ENCODE results near the gene ZFYVE27. TPM values are rescaled to one million over a fixed set of nuclear protein-coding genes. Genes with fewer than 3 reads are reported as not detected.

Gene ZFYVE27
- total RNA-seq, 2 experiments from 2014 or later, result 31.4 to 32.8 TPM

DNA sequence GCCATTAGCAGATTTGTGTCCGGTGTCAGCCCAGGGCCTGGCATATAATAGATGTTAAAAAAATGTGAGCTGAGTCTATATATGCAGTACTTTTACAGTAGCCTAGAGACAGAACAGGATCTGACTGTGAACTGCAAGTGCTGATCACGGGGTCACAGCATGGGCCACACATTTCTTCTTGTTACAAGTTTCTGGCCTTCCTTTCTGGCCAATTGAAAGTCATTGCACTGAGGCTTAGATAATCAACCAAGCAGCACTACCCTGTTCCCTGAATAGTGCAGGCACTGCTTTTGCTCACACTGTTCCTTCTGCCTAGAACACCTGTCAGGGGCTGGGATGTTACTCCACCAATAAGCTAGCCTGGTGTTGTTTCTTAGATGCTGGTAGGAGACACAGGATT is 28.8 kb upstream of the ZFYVE27 start:
- DNase-seq (no peak), ATAC-seq (no peak)
- Mint-ChIP-seq H3K27ac (no peak overlapping the region), H3K27me3 (peaks cover 44% of the 10 kb centered on the region), H3K36me3 (no peaks in the 10 kb centered on the region), H3K9me3 (ENCODE audit: low read depth) (no peaks in the 10 kb centered on the region), H3K4me3 (no peak overlapping the region), H3K4me1 (peaks cover 5% of the 10 kb centered on the region)
- CTCF ChIA-PET, result interaction anchor here (0.6 to 15.3 kb wide), 10 partner anchors 20 to 318 kb away, joined by 3 to 355 read pairs (median 3); partner anchors contain the start of genes AVPI1 and ZFYVE27

DNA sequence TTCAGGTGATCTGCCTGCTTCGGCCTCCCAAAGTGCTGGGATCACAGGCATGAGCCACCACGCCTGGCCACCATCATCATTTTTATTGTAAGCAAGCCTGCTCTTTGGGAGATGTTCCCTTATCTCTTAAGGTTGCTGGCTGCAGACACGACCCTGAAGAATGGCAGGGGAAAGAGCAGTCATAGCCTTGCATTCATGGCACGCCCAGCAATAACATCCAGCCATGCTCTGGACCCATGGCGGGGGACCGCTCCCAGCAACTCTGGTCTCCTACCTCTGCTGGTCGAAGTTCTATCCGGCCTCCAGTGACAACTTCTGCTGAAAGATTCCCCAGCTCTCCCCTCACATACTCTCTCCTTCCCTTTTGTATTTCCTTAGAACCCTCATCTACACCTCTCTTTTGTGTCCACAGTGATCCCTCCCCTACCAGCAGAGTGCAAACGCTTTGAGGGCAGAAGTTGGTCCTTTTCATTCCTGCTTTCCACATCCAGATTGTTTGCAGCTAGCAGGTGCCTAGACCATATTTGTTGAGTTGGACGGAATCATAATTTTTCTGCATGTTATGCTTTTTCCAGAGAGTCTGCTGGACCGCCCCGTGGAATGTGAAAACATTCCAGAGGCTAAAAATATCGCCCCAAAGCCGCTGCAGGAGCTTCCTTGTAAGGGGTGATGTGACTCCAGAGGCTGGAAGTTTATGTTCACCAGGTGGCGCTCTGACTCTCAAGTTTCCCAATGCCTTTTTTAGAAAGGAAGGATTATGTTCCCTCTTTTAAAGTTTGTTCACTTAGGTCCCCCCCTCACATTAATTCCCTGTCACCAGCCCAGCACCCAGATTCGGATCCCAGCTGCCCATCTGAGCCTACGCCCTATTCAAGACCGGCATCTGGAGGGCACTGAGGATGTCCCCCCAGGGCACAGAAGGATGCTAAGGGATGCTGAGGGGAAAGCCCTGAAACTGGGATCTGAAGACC is 27.7 kb upstream of the ZFYVE27 start:
- H3K27me3 Mint-ChIP-seq, result peaks cover 38% of the 10 kb centered on the region
- peak; percentile 57 for DNase-seq
- CTCF ChIA-PET, result interaction anchor here (0.6 to 15.3 kb wide), 16 partner anchors 8 to 317 kb away, joined by 3 to 355 read pairs (median 6); partner anchors contain the start of genes ANKRD2, AVPI1 and ZFYVE27
- H3K4me3 Mint-ChIP-seq, result no peak overlapping the region
- H3K36me3 Mint-ChIP-seq, result no peaks in the 10 kb centered on the region
- H3K4me1 Mint-ChIP-seq, result peaks cover 8% of the 10 kb centered on the region
- ATAC-seq, result no peak
- H3K27ac Mint-ChIP-seq, result no peak overlapping the region
- H3K9me3 Mint-ChIP-seq (ENCODE audit: low read depth), result no peaks in the 10 kb centered on the region

DNA sequence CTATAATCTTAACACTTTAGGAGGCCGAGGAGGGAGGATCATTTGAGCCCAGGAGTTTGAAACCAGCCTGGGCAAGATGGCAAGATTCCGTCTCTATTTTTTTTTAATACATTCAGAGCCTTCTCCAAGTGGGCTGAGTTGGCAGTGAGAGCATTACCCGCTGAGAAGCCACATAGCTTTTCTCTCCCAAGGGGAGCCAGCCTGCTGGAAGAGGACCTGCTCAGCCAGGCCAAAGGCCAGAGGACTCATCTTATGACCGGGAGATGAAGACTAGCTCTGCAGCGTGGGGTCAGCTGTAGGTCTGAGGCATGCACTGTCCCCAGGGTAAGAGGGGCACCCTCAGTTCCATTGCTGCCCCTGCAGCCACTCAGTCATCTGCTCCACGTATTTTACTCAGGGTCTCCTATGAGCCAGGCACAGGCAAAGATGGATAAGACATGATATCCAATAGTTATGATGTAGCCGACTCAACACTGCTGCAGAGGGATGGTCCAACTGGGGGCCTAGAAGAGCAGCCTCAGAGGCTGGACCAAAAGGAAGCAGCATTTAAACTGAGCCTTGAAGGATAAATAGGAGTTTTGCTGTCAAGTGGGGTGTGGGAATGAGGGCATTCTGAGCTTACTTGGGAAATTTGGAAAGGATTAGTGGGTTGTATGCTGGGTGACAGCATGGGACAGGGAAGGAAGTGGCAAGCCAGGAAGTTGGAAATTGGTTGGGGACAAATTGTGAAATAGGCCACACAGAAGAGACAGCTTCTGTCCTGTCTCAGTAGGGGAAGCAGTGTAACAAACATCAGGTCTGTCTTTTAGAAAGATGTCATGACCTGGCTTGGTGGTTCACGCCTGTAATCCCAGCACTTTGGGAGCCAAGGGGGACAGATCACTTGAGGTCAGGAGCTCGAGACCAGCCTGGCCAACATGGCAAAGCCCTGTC is 25.0 kb upstream of the ZFYVE27 start:
- Mint-ChIP-seq H3K27me3 (peaks cover 50% of the 10 kb centered on the region), H3K36me3 (no peaks in the 10 kb centered on the region), H3K27ac (no peak overlapping the region), H3K9me3 (ENCODE audit: low read depth) (no peaks in the 10 kb centered on the region), H3K4me3 (peak overlapping the region; percentile 10), H3K4me1 (peaks cover 11% of the 10 kb centered on the region)
- CTCF ChIA-PET, result interaction anchor here (1.6 to 15.3 kb wide), 3 partner anchors 10 to 157 kb away, joined by 3 to 355 read pairs (median 48); partner anchors contain the start of gene ZFYVE27
- DNase-seq, result no peak
- no peak for ATAC-seq

DNA sequence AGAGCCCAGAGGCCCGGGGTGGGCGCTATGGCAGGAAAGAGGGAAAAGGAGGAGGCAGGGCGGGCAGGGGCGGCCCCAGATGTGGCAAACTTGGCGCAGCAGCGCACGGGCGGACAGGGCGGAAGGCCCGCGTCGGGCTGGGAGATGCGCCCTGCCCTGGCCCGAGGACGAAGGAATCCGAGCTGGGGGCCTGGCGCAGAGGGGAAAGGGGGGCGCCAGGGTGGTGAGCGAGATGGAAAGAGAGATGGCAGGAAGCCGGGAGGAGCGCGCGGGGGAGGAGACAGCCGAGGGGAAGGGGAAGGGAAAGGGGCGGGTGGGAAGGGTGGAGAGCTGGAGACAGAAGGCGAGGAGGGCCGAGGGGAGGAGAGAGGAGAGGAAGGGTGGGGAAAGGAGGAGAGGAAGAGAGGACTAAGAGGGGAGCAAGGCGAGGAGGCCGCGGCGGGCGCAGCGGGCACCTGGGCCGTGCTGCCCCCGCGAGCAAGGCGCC is 23.5 kb upstream of the ZFYVE27 start, which contains the start of gene MARVELD1:
Gene MARVELD1, plus strand, starts transcription at position 392 of the 487 bp plus-strand sequence. CDS start 147 bp downstream, outside the sequence.
- peaks cover 48% of the 10 kb centered on the region for H3K27me3 Mint-ChIP-seq
- H3K4me1 Mint-ChIP-seq, result peaks cover 11% of the 10 kb centered on the region
- CTCF ChIA-PET, result interaction anchor here (0.6 to 15.3 kb wide), 3 partner anchors 12 to 38 kb away, joined by 3 to 355 read pairs (median 48); partner anchors contain the start of gene ZFYVE27
- H3K4me3 Mint-ChIP-seq, result peak within 1 kb of the TSS; percentile 81
- ATAC-seq (no peak), DNase-seq (no peak)
- H3K9me3 Mint-ChIP-seq (ENCODE audit: low read depth), result no peaks in the 10 kb centered on the region
- H3K27ac Mint-ChIP-seq, result peak within 1 kb of the TSS; percentile 78
- H3K36me3 Mint-ChIP-seq, result no peaks in the 10 kb centered on the region

DNA sequence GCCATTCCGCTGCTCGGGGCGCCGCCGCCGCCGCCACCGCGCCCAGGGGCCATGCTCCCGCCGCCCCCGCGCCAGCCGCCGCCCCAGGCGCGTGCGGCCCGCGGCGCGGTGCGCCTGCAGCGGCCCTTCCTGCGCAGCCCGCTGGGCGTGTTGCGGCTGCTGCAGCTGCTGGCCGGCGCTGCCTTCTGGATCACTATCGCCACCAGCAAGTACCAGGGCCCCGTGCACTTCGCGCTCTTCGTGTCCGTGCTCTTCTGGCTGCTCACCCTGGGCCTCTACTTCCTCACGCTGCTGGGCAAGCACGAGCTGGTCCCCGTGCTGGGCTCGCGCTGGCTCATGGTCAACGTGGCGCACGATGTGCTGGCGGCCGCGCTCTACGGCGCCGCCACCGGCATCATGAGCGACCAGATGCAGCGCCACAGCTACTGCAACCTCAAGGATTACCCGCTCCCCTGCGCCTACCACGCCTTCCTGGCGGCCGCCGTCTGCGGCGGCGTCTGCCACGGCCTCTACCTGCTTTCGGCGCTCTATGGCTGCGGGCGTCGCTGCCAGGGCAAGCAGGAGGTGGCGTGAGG is 23.0 kb upstream of the ZFYVE27 start:
- no peaks in the 10 kb centered on the region for H3K9me3 Mint-ChIP-seq (ENCODE audit: low read depth)
- H3K4me3 Mint-ChIP-seq, result peak overlapping the region; percentile 81
- peak overlapping the region; percentile 78 for H3K27ac Mint-ChIP-seq
- DNase-seq (peak; percentile 68), ATAC-seq (peak; percentile 83)
- peaks cover 46% of the 10 kb centered on the region for H3K27me3 Mint-ChIP-seq
- no peaks in the 10 kb centered on the region for H3K36me3 Mint-ChIP-seq
- CTCF ChIA-PET, result interaction anchor here (0.6 to 15.3 kb wide), 4 partner anchors 9 to 38 kb away, joined by 3 to 355 read pairs (median 26); partner anchors contain the start of gene ZFYVE27
- H3K4me1 Mint-ChIP-seq, result peaks cover 11% of the 10 kb centered on the region

DNA sequence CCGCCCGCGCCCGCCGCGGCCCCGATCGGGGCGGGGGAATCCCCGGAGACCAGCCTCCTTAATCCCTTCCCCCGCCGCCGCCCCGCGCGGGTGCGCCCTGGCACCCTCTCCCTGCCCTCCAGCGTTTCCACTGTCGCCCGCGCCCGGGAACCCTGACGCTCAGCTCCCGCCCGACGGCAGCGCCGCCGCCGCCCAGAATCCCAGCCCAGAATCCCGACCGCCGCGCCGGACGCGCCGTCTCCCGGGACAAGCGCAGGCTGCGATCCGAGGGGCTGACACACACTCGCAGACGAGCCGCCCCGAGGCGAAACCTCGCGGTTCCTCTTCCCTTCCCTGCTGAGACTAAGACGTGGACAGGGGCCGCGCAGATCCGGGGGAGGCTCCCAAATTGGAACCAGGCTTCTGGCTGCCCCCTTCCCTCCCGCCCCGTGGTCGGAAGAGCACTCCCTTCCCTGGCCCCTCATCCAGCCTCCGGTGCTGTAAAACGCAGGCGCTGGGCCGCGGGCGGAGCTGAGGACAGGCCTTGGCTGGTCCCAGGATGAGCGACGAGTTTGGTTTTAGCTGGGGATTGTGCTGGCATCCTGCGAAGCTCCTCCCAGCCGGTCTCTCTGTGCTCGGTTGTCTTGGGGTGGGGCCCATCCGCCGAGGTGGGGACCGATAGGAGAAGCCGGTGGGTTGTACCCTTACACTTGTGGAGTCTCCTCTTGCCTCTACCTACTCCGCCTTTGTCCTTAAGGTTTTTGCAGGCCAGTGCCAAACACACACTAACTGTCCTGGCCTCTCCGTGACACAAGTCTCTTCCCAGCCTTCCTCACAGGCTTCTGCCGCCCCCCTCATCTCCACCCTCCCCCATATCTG is 22.3 kb upstream of the ZFYVE27 start:
- CTCF ChIA-PET, result interaction anchor here (1.4 to 15.3 kb wide), 3 partner anchors 10 to 15 kb away, joined by 4 to 355 read pairs (median 48); partner anchors contain the start of gene ZFYVE27
- Mint-ChIP-seq H3K9me3 (ENCODE audit: low read depth) (no peaks in the 10 kb centered on the region), H3K27me3 (peaks cover 39% of the 10 kb centered on the region), H3K36me3 (no peaks in the 10 kb centered on the region), H3K4me1 (peaks cover 11% of the 10 kb centered on the region), H3K27ac (no peak overlapping the region), H3K4me3 (peak overlapping the region; percentile 81)
- DNase-seq (no peak), ATAC-seq (peak; percentile 64)

DNA sequence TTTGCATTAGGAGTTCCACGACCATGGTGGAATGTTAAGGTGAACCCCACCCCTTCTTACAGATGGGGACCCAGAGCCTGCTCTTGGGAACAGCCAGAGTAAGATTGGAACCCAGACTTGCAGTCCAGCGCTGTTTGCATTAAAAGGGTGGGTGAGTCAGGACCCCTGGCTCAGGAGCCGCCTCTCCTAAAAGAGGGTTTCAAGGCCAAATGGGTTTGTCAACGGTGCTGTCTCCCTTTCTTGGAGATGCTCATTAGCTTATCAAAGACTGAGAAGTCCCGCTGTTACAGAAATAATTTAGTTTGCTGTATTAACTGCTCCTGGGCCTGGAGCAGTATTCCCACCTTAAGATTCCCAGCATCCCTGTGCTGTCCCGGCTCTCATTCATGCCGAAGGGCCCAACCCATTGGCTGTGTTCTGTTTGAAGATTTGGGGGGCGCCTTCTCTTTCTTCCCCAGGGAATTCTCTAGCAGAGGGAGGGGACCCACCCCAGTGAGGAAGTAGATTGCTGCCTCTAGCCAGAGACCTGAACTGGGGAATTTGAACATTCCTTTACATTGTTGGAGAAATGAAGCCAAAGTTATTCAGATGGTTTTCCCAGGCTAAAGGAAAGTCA is 21.6 kb upstream of the ZFYVE27 start:
- H3K27me3 Mint-ChIP-seq, result peaks cover 34% of the 10 kb centered on the region

DNA sequence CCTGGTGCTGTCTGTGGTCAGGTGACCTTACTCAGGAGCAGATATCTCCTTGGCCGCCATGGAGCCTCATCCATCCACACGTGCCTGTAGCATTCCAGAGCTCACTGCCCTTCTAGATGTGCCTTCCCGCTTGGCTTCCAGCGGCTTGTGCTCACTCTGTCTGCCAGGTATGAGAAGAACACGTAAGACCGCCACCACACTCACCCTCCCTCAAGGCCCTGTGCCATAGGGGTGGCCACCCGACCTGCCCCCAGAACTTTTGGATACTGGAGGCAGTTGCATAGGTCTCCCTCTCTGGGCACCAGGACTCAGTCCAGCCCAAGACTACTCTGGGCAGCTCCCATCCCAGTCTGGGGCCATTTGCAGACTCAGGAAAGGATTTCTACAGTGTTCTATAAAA is 19.3 kb upstream of the ZFYVE27 start:
- Mint-ChIP-seq H3K4me3 (no peak overlapping the region), H3K27ac (no peak overlapping the region), H3K9me3 (ENCODE audit: low read depth) (no peaks in the 10 kb centered on the region), H3K4me1 (peaks cover 11% of the 10 kb centered on the region), H3K36me3 (no peaks in the 10 kb centered on the region), H3K27me3 (peaks cover 28% of the 10 kb centered on the region)
- CTCF ChIA-PET, result interaction anchor here (1.3 to 1.8 kb wide), 5 partner anchors 9 to 19 kb away, joined by 4 to 11 read pairs (median 7); partner anchors contain the start of gene ZFYVE27
- ATAC-seq (no peak), DNase-seq (no peak)

More for the DNA sequence above, 21.6 kb upstream of the ZFYVE27 start:
- no peaks in the 10 kb centered on the region for H3K36me3 Mint-ChIP-seq
- H3K4me1 Mint-ChIP-seq, result peaks cover 11% of the 10 kb centered on the region
- no peak overlapping the region for H3K27ac Mint-ChIP-seq
- CTCF ChIA-PET, result interaction anchor here (1.4 to 15.3 kb wide), 3 partner anchors 10 to 14 kb away, joined by 4 to 355 read pairs (median 48); partner anchors contain the start of gene ZFYVE27
- no peak overlapping the region for H3K4me3 Mint-ChIP-seq
- H3K9me3 Mint-ChIP-seq (ENCODE audit: low read depth), result no peaks in the 10 kb centered on the region
- no peak for DNase-seq
- no peak for ATAC-seq

DNA sequence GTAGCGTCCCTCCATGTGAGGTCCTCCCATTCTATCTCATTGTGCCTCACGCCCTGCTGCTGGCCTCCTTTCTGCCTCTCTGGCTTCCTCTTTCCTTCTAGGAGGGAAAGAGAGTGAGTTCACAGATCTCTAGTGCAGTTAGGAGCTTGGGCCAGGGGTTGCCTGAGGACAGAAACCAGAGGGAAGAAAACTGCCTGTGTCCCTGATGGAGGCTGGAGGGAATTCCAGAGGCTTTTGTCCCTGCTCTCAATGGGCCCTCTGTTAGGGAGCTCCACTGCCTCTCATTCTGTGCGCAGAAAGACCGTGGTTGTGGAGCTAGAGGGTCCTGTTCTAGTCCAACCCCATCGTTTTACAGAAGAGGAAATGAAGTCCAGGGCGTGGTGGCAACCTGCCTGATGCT is 18.8 kb upstream of the ZFYVE27 start:
- Mint-ChIP-seq H3K27ac (no peak overlapping the region), H3K36me3 (no peaks in the 10 kb centered on the region), H3K4me3 (no peak overlapping the region)

DNA sequence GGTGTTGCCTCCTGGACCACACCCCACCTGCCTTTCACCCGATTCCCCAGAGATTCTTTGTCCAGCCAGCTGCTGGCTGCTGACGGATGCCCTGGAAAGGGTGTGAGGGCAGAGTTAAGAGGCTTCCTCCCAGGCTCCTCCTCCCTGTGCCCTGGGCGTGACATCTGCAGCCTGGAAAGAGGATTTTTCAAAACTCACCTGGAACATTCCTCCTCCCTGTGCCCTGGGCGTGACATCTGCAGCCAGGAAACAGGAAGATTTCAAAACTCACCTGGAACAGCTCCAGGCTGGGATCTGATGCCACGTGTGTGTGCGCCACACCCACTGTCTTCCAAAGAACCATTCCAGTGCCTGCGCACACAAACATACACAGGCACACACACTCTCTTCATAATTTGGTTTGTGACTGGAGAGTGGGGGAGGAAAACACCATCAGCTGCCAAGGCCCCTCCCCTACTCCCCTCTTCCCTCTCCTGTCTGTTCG is 18.2 kb upstream of the ZFYVE27 start:
- no peak for ATAC-seq
- Mint-ChIP-seq H3K9me3 (ENCODE audit: low read depth) (no peaks in the 10 kb centered on the region), H3K36me3 (no peaks in the 10 kb centered on the region), H3K4me1 (peaks cover 5% of the 10 kb centered on the region), H3K27me3 (peaks cover 22% of the 10 kb centered on the region), H3K27ac (no peak overlapping the region), H3K4me3 (no peak overlapping the region)
- DNase-seq, result no peak
- CTCF ChIA-PET, result interaction anchor here (1.4 to 2.2 kb wide), 2 partner anchors 10 to 17 kb away, joined by 6 to 7 read pairs; no protein-coding TSS in a partner anchor

More for the DNA sequence above, 18.8 kb upstream of the ZFYVE27 start:
- CTCF ChIA-PET, result interaction anchor here (1.4 to 2.2 kb wide), 2 partner anchors 9 to 16 kb away, joined by 6 to 7 read pairs; no protein-coding TSS in a partner anchor
- Mint-ChIP-seq H3K27me3 (peaks cover 22% of the 10 kb centered on the region), H3K4me1 (peaks cover 5% of the 10 kb centered on the region), H3K9me3 (ENCODE audit: low read depth) (no peaks in the 10 kb centered on the region)
- DNase-seq (no peak), ATAC-seq (no peak)

DNA sequence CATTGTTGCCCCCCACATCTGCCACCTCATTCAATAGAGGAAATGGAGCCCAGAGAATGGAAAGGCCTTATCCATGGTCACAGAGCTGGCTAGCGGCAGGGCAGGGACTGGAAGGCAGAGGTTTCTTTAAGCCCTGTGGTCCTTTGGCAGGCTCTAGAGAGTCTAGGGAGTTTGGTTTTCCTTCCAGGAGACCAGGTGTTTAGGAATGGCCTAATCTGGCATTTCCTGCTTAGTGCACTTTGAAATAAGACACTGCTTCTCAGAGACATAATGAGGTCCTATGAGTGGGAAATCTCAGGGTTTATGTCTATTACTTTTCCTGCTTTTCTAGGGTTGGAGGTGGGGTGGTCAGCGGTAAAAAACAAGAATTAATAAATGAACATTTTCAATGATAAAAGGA is 17.3 kb upstream of the ZFYVE27 start:
- ATAC-seq (no peak), DNase-seq (no peak)
- peaks cover 3% of the 10 kb centered on the region for H3K4me1 Mint-ChIP-seq
- H3K9me3 Mint-ChIP-seq (ENCODE audit: low read depth), result no peaks in the 10 kb centered on the region
- H3K36me3 Mint-ChIP-seq, result no peaks in the 10 kb centered on the region
- H3K4me3 Mint-ChIP-seq, result no peak overlapping the region
- peaks cover 17% of the 10 kb centered on the region for H3K27me3 Mint-ChIP-seq
- CTCF ChIA-PET, result interaction anchor here (2.2 kb wide), 1 partner anchor 18 kb away, joined by 6 read pairs; no protein-coding TSS in a partner anchor
- H3K27ac Mint-ChIP-seq, result no peak overlapping the region

All from activated CD8-positive, alpha-beta memory T cell treated with anti-CD3 and anti-CD28 coated beads, Interleukin-2, amount 10 ng/mL, durations not matched to agents 7 days and 5 days (primary cell).